K562 (cell line): ENCODE measurements around the gene MCC. TPM values are rescaled to one million over a fixed set of nuclear protein-coding genes. Genes with fewer than 3 reads are reported as not detected.

Source experiments
- ATAC-seq: fragments of 200-7000 bp; cut with Tn5 transposase; 3 replicates; pipeline ENCODE4 v1.9.1; 2020; ENCODE audit warnings: moderate library complexity
- BruUV-seq: library from RNA; stranded (reverse); fragments of 400-500 nt; replicated peaks from 2 replicates; lab custom pipeline; 2021; lab: Mats Ljungman, UMichigan
- CTCF ChIA-PET: fragments of 300-600 bp; formaldehyde crosslinking; extraction: SDS; loops from one replicate; lab custom pipeline; 2021; ENCODE audit warnings: low intra/inter-chr PET ratio; lab: Yijun Ruan, JAX
- POLR2A ChIA-PET: fragments of 300-600, 350-650 bp; sonication (Branson Sonifier 250); formaldehyde crosslinking; extraction: SDS; loops from one replicate; lab custom pipeline; 2021; ENCODE audit warnings: antibody characterized with exemption, inconsistent platforms; lab: Yijun Ruan, JAX
- DNase-seq, 4 experiments: peaks; one replicate each; pipeline versions ENCODE4 v3.0.0 to v3.0.0-alpha.2; 2011 to 2018; ENCODE audit warnings: low spot score in 3 of 4, mixed read lengths in 3 of 4; ENCODE audit errors: extremely low read depth in 1 of 4
- FAIRE-seq: peaks from 2 replicates; lab custom pipeline; 2011; peaks lifted over from hg19 to GRCh38; lab: Jason Lieb, UNC
- H2AFZ ChIP-seq: 2 replicates; pipeline ENCODE4 v1.6.0; 2011; ENCODE audit warnings: low read depth, low read length, control low read depth, inconsistent platforms
- H3K27ac ChIP-seq: fragments of 200-600 bp; 3 replicates; pipeline ENCODE4 v1.8.0; 2011; ENCODE audit warnings: low read depth, mild to moderate bottlenecking, control low read depth, inconsistent platforms, low read length, moderate library complexity, mixed read lengths; ENCODE audit errors: extremely low read depth
- H3K27me3 ChIP-seq, 2 experiments: fragments of 300-600 bp in 1 of 2; 2 replicates in 1 of 2; 3 replicates in 1 of 2; pipeline versions ENCODE4 v1.6.0 to v1.8.0; 2011; ENCODE audit warnings: inconsistent platforms in 2 of 2, low read length in 2 of 2, mild to moderate bottlenecking in 1 of 2, mixed read lengths in 1 of 2, moderate library complexity in 1 of 2; ENCODE audit not compliant: control insufficient read depth in 2 of 2, insufficient read depth in 2 of 2
- H3K36me3 ChIP-seq: fragments of 300-600 bp; 3 replicates; pipeline ENCODE4 v1.8.0; 2011; ENCODE audit warnings: mild to moderate bottlenecking, low read length, inconsistent platforms; ENCODE audit not compliant: control insufficient read depth, insufficient read depth
- H3K4me1 ChIP-seq, 2 experiments: fragments of 200-600 bp in 1 of 2; replicated peaks in 1 of 2; 2 replicates in 1 of 2; 3 replicates in 1 of 2; pipeline versions ENCODE4 v1.5.1 to v1.8.0; 2011; ENCODE audit warnings: inconsistent platforms in 2 of 2, low read length in 2 of 2, mild to moderate bottlenecking in 1 of 2, mixed read lengths in 1 of 2, moderate library complexity in 1 of 2; ENCODE audit not compliant: control insufficient read depth in 2 of 2, insufficient read depth in 2 of 2
- H3K4me2 ChIP-seq: 2 replicates; pipeline ENCODE4 v1.6.1; 2011; ENCODE audit warnings: low read length, control low read depth, inconsistent platforms, mixed read lengths; ENCODE audit not compliant: insufficient read depth
- H3K4me3 ChIP-seq: fragments of 200-600 bp; sonication (generic), shearing (Covaris generic); 2 replicates; pipeline ENCODE4 v1.5.1; 2016; ENCODE audit warnings: control low read depth, inconsistent platforms
- H3K79me2 ChIP-seq: fragments of 200-600 bp; 3 replicates; pipeline ENCODE4 v1.8.0; 2011; ENCODE audit warnings: low read length, inconsistent platforms; ENCODE audit not compliant: control insufficient read depth, insufficient read depth
- H3K9ac ChIP-seq, 2 experiments: 2 replicates each; pipeline versions ENCODE4 v1.6.0 to v1.6.1; 2011; ENCODE audit warnings: low read depth in 2 of 2, low read length in 2 of 2, control low read depth in 1 of 2, inconsistent platforms in 1 of 2, mild to moderate bottlenecking in 1 of 2, mixed read lengths in 1 of 2; ENCODE audit not compliant: insufficient read depth in 1 of 2
- H3K9me1 ChIP-seq: one replicate; pipeline ENCODE4 v1.6.0; 2011; ENCODE audit warnings: inconsistent platforms, mild to moderate bottlenecking, low read length, moderate library complexity; ENCODE audit not compliant: control insufficient read depth, insufficient read depth
- H3K9me3 ChIP-seq: replicated peaks from 2 replicates; pipeline ENCODE4 v1.5.1; 2011; ENCODE audit warnings: low read depth, low read length, inconsistent platforms; ENCODE audit not compliant: control insufficient read depth, insufficient read depth
- H4K20me1 ChIP-seq: replicated peaks from 2 replicates; pipeline ENCODE4 v1.6.1; 2011; ENCODE audit warnings: low read length, inconsistent platforms, mixed read lengths; ENCODE audit not compliant: control insufficient read depth, insufficient read depth
- CBFB ChIP-seq: sonication (generic); formaldehyde crosslinking; IDR thresholded peaks from 2 replicates; pipeline ENCODE4 v1.4.0; 2020; ENCODE audit warnings: mild to moderate bottlenecking, missing genetic modification reagents
- CHD1 ChIP-seq: fragments of 200-600 bp; sonication (generic); IDR thresholded peaks from one replicate; pipeline ENCODE4 v1.6.1; 2012; ENCODE audit warnings: mild to moderate bottlenecking, moderate library complexity, low read length, inconsistent platforms
- GTF2E2 ChIP-seq: fragments of 200-800 bp; sonication (Bioruptor generic); IDR thresholded peaks from 2 replicates; pipeline ENCODE4 v1.6.1; 2016; ENCODE audit warnings: missing genetic modification characterization, missing compliant biosample characterization
- ILF3 ChIP-seq: fragments of 450-650 bp; IDR thresholded peaks from 2 replicates; pipeline ENCODE4 v1.6.1; 2018; ENCODE audit warnings: antibody characterized with exemption, mild to moderate bottlenecking, moderate library complexity, borderline replicate concordance
- MTA1 ChIP-seq: fragments of 450-650 bp; IDR thresholded peaks from 2 replicates; pipeline ENCODE4 v1.6.1; 2017; ENCODE audit warnings: borderline replicate concordance
- NR4A1 ChIP-seq, 2 experiments: fragments of 250-450 bp in 1 of 2; fragments of 450-650 bp in 1 of 2; sonication (Bioruptor Pico) in 1 of 2; IDR thresholded peaks; 2 replicates each; pipeline versions ENCODE4 v1.4.0 to v1.6.1; 2016 to 2020; ENCODE audit warnings: mild to moderate bottlenecking in 2 of 2, missing compliant biosample characterization in 1 of 2, missing genetic modification characterization in 1 of 2, moderate library complexity in 1 of 2
- NUFIP1 ChIP-seq: fragments of 450-650 bp; IDR thresholded peaks from 2 replicates; pipeline ENCODE4 v1.6.1; 2018; ENCODE audit not compliant: partially characterized antibody
- RBM22 ChIP-seq: fragments of 200-400 bp; formaldehyde crosslinking; IDR thresholded peaks from 2 replicates; pipeline ENCODE4 v1.6.1; 2018; ENCODE audit warnings: low read length, low read depth; ENCODE audit not compliant: poor library complexity, severe bottlenecking
- SMARCA5 ChIP-seq: fragments of 450-650 bp; IDR thresholded peaks from 2 replicates; pipeline ENCODE4 v1.6.1; 2016
- TCFL5 ChIP-seq: fragments of 250-450 bp; sonication (Bioruptor Pico); conservative IDR thresholded peaks from 2 replicates; pipeline ENCODE4 v1.6.1; 2021; ENCODE audit warnings: mild to moderate bottlenecking, moderate library complexity, matching md5 sums
- XRCC3 ChIP-seq: fragments of 450-650 bp; IDR thresholded peaks from 2 replicates; pipeline ENCODE4 v1.6.1; 2017; ENCODE audit warnings: mild to moderate bottlenecking, moderate library complexity
- ZNF311 ChIP-seq: fragments of 250-450 bp; sonication (Bioruptor Pico); IDR thresholded peaks from 2 replicates; pipeline ENCODE4 v1.4.0; 2020; ENCODE audit warnings: mild to moderate bottlenecking, moderate library complexity
- ZNF431 ChIP-seq: sonication (generic); formaldehyde crosslinking; IDR thresholded peaks from 2 replicates; pipeline ENCODE4 v1.8.0; 2022; ENCODE audit warnings: mild to moderate bottlenecking, missing genetic modification reagents
- ZNF830 ChIP-seq: fragments of 250-450 bp; sonication (Bioruptor Pico); IDR thresholded peaks from 2 replicates; pipeline ENCODE4 v1.5.0; 2021; ENCODE audit warnings: mild to moderate bottlenecking
- WGBS: fragments of 100-300 bp; shearing (Covaris generic); methylation state at CpG from one replicate; pipeline ENCODE4 v1.1.6; 2016; ENCODE audit warnings: low coverage, mixed read lengths; ENCODE audit not compliant: insufficient coverage; ENCODE audit errors: missing lambda C conversion rate; 5-methylcytosine and 5-hydroxymethylcytosine counted together
- in situ Hi-C: fragments of 300-500 bp; cut with MboI; formaldehyde crosslinking; loops from 4 replicates; pipeline ENCODE4 v1.15.0; 2018; ENCODE audit warnings: inconsistent platforms, mixed read lengths
- intact Hi-C: fragments of 100-400 bp; cut with micrococcal nuclease; formaldehyde crosslinking; loops from 2 replicates; pipeline ENCODE4 v1.14.2; 2022
- polyA plus RNA-seq, 8 experiments: library from polyadenylated mRNA; depleted of rRNA in 4 of 8; stranded (reverse) in 5 of 8; unstranded in 3 of 8; fragments of >200 nt; fragmentation: Nextera tagmentation in 2 of 8; fragmentation: Illumina TruSeq in 1 of 8; extraction: Ambion mirVana in 2 of 8; extraction: Trizol in 1 of 8; gene quantifications; 2 replicates each; pipeline versions ENCODE4 v1.2.1 to v1.2.3, GENCODE V29; 2011 to 2014; ENCODE audit warnings: inconsistent platforms in 1 of 8, missing spikeins in 1 of 8
- total RNA-seq, 7 experiments: library from RNA; depleted of rRNA in 6 of 7; stranded (reverse); fragments of >200 nt in 6 of 7; fragmentation: Illumina TruSeq in 2 of 7; extraction: Trizol in 2 of 7; gene quantifications; 2 replicates each; pipeline versions ENCODE4 v1.2.1 to v1.2.3, GENCODE V29; 2011 to 2021; ENCODE audit warnings: low replicate concordance in 1 of 7
- TF ChIP-seq, protein P1 (sequence below): fragments of 450-650 bp; IDR thresholded peaks from one replicate; pipeline ENCODE4 v1.6.1; 2018; ENCODE audit warnings: mild to moderate bottlenecking, moderate library complexity; ENCODE audit not compliant: partially characterized antibody
- TF ChIP-seq, protein P2 (sequence below), 2 experiments: IDR thresholded peaks in 1 of 2; conservative IDR thresholded peaks in 1 of 2; 2 replicates each; pipeline ENCODE4 v1.6.1; 2016; ENCODE audit warnings: low read depth in 2 of 2, mild to moderate bottlenecking in 1 of 2, missing compliant biosample characterization in 1 of 2, missing genetic modification characterization in 1 of 2, moderate library complexity in 1 of 2
- TF ChIP-seq, protein P3 (sequence below): sonication (generic); formaldehyde crosslinking; IDR thresholded peaks from 2 replicates; pipeline ENCODE4 v1.9.0; 2022; ENCODE audit warnings: mild to moderate bottlenecking, missing genetic modification reagents

The MCC gene
- total and polyA plus RNA-seq, 9 of the 15 experiments (the other 6 are each of a cell fraction or from before 2014, with no cell fraction given): 0.04 to 0.24 (median 0.06) TPM; not detected in 1

DNA sequence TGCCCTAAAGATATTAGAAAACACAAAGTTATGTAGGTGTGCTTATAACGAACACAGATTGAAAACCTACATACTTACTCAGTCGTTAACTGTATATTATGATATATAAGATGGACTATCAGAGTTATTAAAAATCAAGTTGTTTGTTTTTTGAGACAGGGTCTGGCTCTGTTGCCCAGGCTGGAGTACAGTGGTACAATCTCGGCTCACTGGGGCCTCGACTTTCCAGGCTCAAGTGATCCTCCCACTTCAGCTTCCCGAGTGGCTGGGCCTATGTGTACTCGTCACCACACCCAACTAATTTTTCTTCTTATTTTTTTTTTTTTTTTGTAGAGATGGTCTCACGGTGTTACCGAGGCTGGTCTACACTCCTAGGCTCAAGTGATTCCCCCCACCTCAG, 211.8 kb downstream of the MCC start:
- ChIA-PET CTCF (no interaction called here), POLR2A (interaction anchor here (0.6 kb wide), 1 partner anchor 29 kb away, joined by 3 read pairs; no protein-coding TSS in a partner anchor)
- H3K4me2 ChIP-seq: no peak overlapping the region
- no peaks in the 10 kb centered on the region for H3K9me3 ChIP-seq
- H3K4me1 ChIP-seq: no peaks in the 10 kb centered on the region; a peak in 1 of 5 replicates
- H3K27ac ChIP-seq: no peak overlapping the region
- in situ Hi-C loops: no loop called here
- ATAC-seq (no peak), DNase-seq (no peak), FAIRE-seq (no peak)
- H3K79me2 ChIP-seq: no peaks in the 10 kb centered on the region
- H3K9ac ChIP-seq: no peak overlapping the region
- BruUV-seq: no TSS peak
- H3K4me3 ChIP-seq: no peak overlapping the region
- peaks cover 0 to 5% of the 10 kb centered on the region in 2 experiments; a peak in 3 of 5 replicates for H3K27me3 ChIP-seq
- 0 out of 2 replicates have a peak, but pooled peaks cover 4% of the 10 kb centered on the region for H4K20me1 ChIP-seq
- TF ChIP-seq SMARCA5 (no peak), NR4A1 (CRISPR knock-in tag; IDR thresholded peaks at IDR 0.05) (no peak), NR4A1 (tag; IDR thresholded peaks at IDR 0.05) (no peak), RBM22 (no peak), CHD1 (no peak), XRCC3 (no peak), ZNF830 (CRISPR knock-in tag) (no peak), ZNF431 (CRISPR knock-in tag) (no peak), ILF3 (no peak), NUFIP1 (no peak), ZNF311 (CRISPR knock-in tag) (no peak), GTF2E2 (no peak), CBFB (CRISPR knock-in tag) (no peak), MTA1 (no peak), TCFL5 (no peak)
- TF ChIP-seq, protein P1, sequence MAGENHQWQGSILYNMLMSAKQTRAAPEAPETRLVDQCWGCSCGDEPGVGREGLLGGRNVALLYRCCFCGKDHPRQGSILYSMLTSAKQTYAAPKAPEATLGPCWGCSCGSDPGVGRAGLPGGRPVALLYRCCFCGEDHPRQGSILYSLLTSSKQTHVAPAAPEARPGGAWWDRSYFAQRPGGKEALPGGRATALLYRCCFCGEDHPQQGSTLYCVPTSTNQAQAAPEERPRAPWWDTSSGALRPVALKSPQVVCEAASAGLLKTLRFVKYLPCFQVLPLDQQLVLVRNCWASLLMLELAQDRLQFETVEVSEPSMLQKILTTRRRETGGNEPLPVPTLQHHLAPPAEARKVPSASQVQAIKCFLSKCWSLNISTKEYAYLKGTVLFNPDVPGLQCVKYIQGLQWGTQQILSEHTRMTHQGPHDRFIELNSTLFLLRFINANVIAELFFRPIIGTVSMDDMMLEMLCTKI: no peak
- TF ChIP-seq, protein P2, sequence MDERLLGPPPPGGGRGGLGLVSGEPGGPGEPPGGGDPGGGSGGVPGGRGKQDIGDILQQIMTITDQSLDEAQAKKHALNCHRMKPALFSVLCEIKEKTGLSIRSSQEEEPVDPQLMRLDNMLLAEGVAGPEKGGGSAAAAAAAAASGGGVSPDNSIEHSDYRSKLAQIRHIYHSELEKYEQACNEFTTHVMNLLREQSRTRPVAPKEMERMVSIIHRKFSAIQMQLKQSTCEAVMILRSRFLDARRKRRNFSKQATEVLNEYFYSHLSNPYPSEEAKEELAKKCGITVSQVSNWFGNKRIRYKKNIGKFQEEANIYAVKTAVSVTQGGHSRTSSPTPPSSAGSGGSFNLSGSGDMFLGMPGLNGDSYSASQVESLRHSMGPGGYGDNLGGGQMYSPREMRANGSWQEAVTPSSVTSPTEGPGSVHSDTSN (CRISPR knock-in tag; IDR thresholded peaks at IDR 0.05; ENCODE audit: low read depth): no peak
- TF ChIP-seq, protein P2 (tag; conservative IDR thresholded peaks at IDR 0.05; ENCODE audit: low read depth): no peak
- TF ChIP-seq, protein P3, sequence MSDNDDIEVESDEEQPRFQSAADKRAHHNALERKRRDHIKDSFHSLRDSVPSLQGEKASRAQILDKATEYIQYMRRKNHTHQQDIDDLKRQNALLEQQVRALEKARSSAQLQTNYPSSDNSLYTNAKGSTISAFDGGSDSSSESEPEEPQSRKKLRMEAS (CRISPR knock-in tag): no peak
- H3K36me3 ChIP-seq: no peaks in the 10 kb centered on the region
- intact Hi-C loops: no loop called here
- no peaks in the 10 kb centered on the region for H3K9me1 ChIP-seq
- no peak overlapping the region for H2AFZ ChIP-seq
- under 1% methylated on average over 8 of the region's 8 CpGs for WGBS
